SK-N-SH treated with all-trans-retinoic acid at 6 μM for 48 hours (cell line): ENCODE results near the gene TEP1.

Experiments used
- ARNTL ChIP-seq: fragments of 450-650 bp; formaldehyde crosslinking; IDR thresholded peaks from 2 replicates; pipeline ENCODE4 v1.5.0; 2020; ENCODE audit warnings: low read depth, mild to moderate bottlenecking, moderate library complexity, borderline replicate concordance
- BACH2 ChIP-seq: fragments of 250-450 bp; sonication (Bioruptor Pico); IDR thresholded peaks from 2 replicates; pipeline ENCODE4 v1.9.0; 2021; ENCODE audit warnings: mild to moderate bottlenecking, borderline replicate concordance
- CSDC2 ChIP-seq: fragments of 250-450 bp; sonication (Bioruptor Pico); IDR thresholded peaks from 2 replicates; pipeline ENCODE4 v1.5.0; 2020; ENCODE audit warnings: mild to moderate bottlenecking, moderate library complexity
- PPARA ChIP-seq: fragments of 250-450 bp; sonication (Bioruptor Pico); IDR thresholded peaks from 2 replicates; pipeline ENCODE4 v1.5.0; 2020; ENCODE audit warnings: mild to moderate bottlenecking, borderline replicate concordance
- SNAI2 ChIP-seq: fragments of 250-450 bp; sonication (Bioruptor Pico); IDR thresholded peaks from 2 replicates; pipeline ENCODE4 v1.5.0; 2020; ENCODE audit warnings: mild to moderate bottlenecking, moderate library complexity
- TCF4 ChIP-seq: fragments of 250-450 bp; sonication (Bioruptor Pico); IDR thresholded peaks from 2 replicates; pipeline ENCODE4 v1.8.0; 2021; ENCODE audit warnings: mild to moderate bottlenecking, moderate library complexity, borderline replicate concordance
- TOX ChIP-seq: fragments of 250-450 bp; sonication (Bioruptor Pico); IDR thresholded peaks from 2 replicates; pipeline ENCODE4 v1.8.0; 2021; ENCODE audit warnings: mild to moderate bottlenecking, moderate library complexity, borderline replicate concordance
- ZFP3 ChIP-seq: fragments of 250-450 bp; sonication (Bioruptor Pico); IDR thresholded peaks from 2 replicates; pipeline ENCODE4 v1.5.0; 2020; ENCODE audit warnings: mild to moderate bottlenecking, moderate library complexity
- ZFP30 ChIP-seq: fragments of 450-650 bp; formaldehyde crosslinking; IDR thresholded peaks from 2 replicates; pipeline ENCODE4 v1.5.0; 2022; ENCODE audit warnings: mild to moderate bottlenecking, moderate library complexity
- TF ChIP-seq, protein P1 (sequence below): fragments of 250-450 bp; sonication (Bioruptor Pico); IDR thresholded peaks from 2 replicates; pipeline ENCODE4 v1.8.0; 2020; ENCODE audit warnings: mild to moderate bottlenecking, moderate library complexity, borderline replicate concordance

DNA sequence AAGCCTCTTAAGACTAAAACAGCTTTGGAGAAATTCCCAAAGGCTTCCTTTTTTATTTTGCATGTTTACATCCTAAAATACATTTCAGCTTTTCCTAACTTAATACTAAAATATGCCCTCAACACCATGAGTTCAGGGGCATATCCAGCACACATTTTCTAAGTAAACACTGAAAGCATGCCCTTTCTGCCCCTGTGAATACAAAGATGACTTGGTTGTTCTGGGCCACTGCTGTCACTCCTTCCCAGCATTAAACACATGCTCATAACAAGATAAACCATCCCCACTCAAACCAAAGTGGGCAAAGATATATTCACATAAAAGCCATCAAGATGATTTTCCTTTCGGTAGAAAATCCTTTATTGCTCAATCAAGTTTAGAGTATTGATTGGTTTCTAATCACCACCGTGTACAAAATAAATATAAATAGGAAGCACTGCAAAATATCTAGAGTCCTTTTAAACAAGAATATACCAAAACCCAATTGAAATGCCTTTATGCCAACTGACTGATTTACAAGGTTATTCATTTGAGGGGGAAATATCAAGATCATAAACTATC is 82.2 kb downstream of the TEP1 start:
- no peak for TF ChIP-seq ZFP3 (CRISPR knock-in tag)
- no peak for TF ChIP-seq SNAI2
- no peak for TF ChIP-seq ARNTL (CRISPR knock-in tag)
- no peak for TF ChIP-seq PPARA (CRISPR knock-in tag)
- no peak for TF ChIP-seq TOX
- no peak for TF ChIP-seq TCF4
- TF ChIP-seq CSDC2 (CRISPR knock-in tag): no peak
- TF ChIP-seq ZFP30: no peak
- TF ChIP-seq, protein P1, sequence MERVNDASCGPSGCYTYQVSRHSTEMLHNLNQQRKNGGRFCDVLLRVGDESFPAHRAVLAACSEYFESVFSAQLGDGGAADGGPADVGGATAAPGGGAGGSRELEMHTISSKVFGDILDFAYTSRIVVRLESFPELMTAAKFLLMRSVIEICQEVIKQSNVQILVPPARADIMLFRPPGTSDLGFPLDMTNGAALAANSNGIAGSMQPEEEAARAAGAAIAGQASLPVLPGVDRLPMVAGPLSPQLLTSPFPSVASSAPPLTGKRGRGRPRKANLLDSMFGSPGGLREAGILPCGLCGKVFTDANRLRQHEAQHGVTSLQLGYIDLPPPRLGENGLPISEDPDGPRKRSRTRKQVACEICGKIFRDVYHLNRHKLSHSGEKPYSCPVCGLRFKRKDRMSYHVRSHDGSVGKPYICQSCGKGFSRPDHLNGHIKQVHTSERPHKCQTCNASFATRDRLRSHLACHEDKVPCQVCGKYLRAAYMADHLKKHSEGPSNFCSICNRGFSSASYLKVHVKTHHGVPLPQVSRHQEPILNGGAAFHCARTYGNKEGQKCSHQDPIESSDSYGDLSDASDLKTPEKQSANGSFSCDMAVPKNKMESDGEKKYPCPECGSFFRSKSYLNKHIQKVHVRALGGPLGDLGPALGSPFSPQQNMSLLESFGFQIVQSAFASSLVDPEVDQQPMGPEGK (CRISPR knock-in tag): no peak
- TF ChIP-seq BACH2 (CRISPR knock-in tag): no peak
